ENCODE results near the gene LGALS3BP.
"Not testable (repeated sequence)": the region's sequence is repeated elsewhere in the genome, so short reads cannot be mapped to it uniquely, and the experiment has no call there.

The LGALS3BP gene

DNA sequence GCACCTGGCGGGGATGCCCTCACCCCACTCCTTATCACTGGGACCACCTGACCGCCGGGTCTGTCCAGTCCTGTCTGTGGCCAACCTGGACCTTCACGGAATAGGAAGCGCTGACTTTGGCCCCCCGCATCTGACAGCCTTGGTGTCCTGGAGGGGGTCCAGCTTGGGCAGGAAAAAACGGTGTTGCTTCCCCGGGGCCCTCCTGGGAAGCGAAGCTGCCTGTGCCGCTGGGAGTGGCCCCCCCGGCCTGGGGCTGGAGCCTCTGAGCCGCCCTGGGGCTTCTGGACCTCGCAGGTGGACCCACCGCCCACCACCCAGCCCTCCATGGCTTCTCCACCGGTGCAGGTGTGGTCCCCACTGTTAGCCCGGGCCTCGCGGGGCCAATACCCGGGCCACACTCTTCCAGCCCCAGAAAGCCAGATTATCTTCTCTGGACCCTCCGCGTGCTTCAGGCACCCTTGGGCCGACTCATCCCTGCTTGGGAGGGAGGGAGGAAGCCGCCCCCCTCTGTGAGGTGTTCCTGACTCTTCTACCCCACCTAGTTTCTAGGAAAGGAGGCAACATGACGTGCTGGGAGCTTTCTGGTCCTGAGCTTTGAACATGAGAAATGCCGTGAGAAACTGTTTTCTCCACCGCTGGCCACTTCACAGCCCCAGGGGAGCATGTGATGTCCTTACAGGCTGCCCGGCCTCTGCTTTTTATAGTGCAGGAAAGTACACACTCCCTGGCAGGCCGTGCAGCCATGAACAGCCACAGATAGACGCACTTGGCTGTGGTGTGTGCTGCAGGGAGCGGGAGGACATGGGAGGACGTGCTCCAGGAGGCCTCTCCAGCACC lies 45.4 kb upstream of the LGALS3BP start:
- Histone ChIP-seq H3K36me3 (ENCODE audit: insufficient read depth, insufficient read length, low read length) (no peaks in the 10 kb centered on the region), H3K4me1 (ENCODE audit: insufficient read depth, insufficient read length) (peaks cover 27% of the 10 kb centered on the region), H3K9ac (ENCODE audit: insufficient read length, low read depth) (peak overlapping the region; percentile 68), H3K27me3 (ENCODE audit: insufficient read depth, insufficient read length) (peaks cover 60% of the 10 kb centered on the region), H3K9me3 (ENCODE audit: insufficient read depth, low read length) (no peaks in the 10 kb centered on the region), H3K4me3 (ENCODE audit: insufficient read length, low read depth) (peak overlapping the region; percentile 53)
- DNase-seq (ENCODE audit: low read depth, low spot score), result no peak
- no peak for TF ChIP-seq ZNF274 (IDR thresholded peaks at IDR 0.05; ENCODE audit: low read depth, low read length)
- TF ChIP-seq SUZ12 (IDR thresholded peaks at IDR 0.05; ENCODE audit: extremely low read depth, insufficient read depth, insufficient read length), result no peak
- TF ChIP-seq YY1 (IDR thresholded peaks at IDR 0.05; ENCODE audit: insufficient read depth, insufficient read length), result no peak

DNA sequence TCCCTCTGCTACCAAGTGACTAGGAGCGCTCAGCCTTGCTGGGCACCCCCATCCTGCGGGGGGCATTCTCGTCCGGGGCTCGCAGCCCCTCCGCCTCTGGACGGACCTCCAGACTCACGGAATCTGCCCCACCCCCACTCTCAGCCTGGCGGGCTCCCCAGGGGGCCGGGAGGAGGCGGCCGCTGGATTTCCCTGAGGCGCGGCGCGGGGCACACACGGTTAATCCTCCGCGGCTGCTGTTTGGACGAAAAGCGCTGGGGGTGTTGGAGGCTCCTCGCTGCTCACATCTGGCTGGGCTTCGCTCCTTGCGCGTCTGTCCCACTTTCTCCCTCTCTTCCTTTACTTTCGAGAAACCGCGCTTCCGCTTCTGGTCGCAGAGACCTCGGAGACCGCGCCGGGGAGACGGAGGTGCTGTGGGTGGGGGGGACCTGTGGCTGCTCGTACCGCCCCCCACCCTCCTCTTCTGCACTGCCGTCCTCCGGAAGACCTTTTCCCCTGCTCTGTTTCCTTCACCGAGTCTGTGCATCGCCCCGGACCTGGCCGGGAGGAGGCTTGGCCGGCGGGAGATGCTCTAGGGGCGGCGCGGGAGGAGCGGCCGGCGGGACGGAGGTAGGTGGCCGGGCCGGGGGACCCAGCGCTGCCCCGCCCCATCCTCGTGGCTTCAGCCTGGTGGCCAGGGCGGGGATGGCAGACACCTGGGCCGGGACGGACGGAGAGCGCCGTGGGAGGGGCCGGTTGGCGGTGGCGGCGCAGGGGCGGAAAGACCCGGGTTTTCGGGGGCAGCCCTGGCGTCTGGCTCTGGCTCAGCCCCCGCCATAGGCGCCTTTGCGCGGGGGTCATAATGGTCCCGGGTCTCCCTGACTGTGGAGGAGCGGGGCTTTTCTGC lies 44.4 kb upstream of the LGALS3BP start, which contains the start of gene C1QTNF1:
C1QTNF1 (plus strand) TSS at position 284 of the 886 bp plus-strand sequence. CDS start 19,800 bp downstream, outside the sequence.
- peaks cover 62% of the 10 kb centered on the region for H3K27me3 ChIP-seq (ENCODE audit: insufficient read depth, insufficient read length)
- H3K9ac ChIP-seq (ENCODE audit: insufficient read length, low read depth), result peak within 1 kb of the TSS; percentile 68
- TF ChIP-seq SUZ12 (IDR thresholded peaks at IDR 0.05; ENCODE audit: extremely low read depth, insufficient read depth, insufficient read length) (peak; percentile 62), YY1 (IDR thresholded peaks at IDR 0.05; ENCODE audit: insufficient read depth, insufficient read length) (no peak), ZNF274 (IDR thresholded peaks at IDR 0.05; ENCODE audit: low read depth, low read length) (no peak)
- peak within 1 kb of the TSS; percentile 53 for H3K4me3 ChIP-seq (ENCODE audit: insufficient read length, low read depth)
- H3K4me1 ChIP-seq (ENCODE audit: insufficient read depth, insufficient read length), result peaks cover 27% of the 10 kb centered on the region
- DNase-seq (ENCODE audit: low read depth, low spot score), result no peak
- H3K9me3 ChIP-seq (ENCODE audit: insufficient read depth, low read length), result no peaks in the 10 kb centered on the region
- no peaks in the 10 kb centered on the region for H3K36me3 ChIP-seq (ENCODE audit: insufficient read depth, insufficient read length, low read length)

DNA sequence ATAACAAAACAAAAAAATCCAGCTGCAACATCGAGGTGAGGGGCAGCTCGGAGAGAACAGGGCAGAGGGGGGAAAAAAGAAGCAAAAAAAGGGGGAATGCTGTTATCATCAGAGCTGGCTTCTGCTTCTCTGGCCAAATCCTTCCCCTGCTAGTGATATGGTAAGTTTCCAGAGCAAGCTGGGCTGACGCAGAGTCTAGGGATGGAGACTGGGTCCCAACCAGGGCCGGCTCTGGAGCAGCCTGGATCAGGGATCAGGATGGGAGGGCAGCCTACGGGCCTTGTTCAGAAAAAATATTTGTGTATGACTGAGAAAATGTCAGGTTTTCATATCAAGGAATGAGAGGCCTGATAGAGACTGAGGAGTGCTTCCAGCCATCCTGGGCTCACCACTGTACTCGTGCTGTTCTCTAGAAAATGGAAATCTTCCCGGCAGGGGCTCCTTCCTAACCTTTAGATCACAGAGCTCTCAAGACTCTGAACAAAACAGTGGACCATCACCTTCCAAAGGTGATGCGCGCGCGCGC lies 43.5 kb upstream of the LGALS3BP start:
- no peaks in the 10 kb centered on the region for H3K36me3 ChIP-seq (ENCODE audit: insufficient read depth, insufficient read length, low read length)
- H3K9ac ChIP-seq (ENCODE audit: insufficient read length, low read depth), result no peak overlapping the region
- peaks cover 62% of the 10 kb centered on the region for H3K27me3 ChIP-seq (ENCODE audit: insufficient read depth, insufficient read length)
- H3K4me1 ChIP-seq (ENCODE audit: insufficient read depth, insufficient read length), result peaks cover 25% of the 10 kb centered on the region
- H3K9me3 ChIP-seq (ENCODE audit: insufficient read depth, low read length), result no peaks in the 10 kb centered on the region
- no peak overlapping the region for H3K4me3 ChIP-seq (ENCODE audit: insufficient read length, low read depth)
- DNase-seq (ENCODE audit: low read depth, low spot score), result no peak
- TF ChIP-seq SUZ12 (IDR thresholded peaks at IDR 0.05; ENCODE audit: extremely low read depth, insufficient read depth, insufficient read length) (no peak), ZNF274 (IDR thresholded peaks at IDR 0.05; ENCODE audit: low read depth, low read length) (no peak), YY1 (IDR thresholded peaks at IDR 0.05; ENCODE audit: insufficient read depth, insufficient read length) (no peak)

DNA sequence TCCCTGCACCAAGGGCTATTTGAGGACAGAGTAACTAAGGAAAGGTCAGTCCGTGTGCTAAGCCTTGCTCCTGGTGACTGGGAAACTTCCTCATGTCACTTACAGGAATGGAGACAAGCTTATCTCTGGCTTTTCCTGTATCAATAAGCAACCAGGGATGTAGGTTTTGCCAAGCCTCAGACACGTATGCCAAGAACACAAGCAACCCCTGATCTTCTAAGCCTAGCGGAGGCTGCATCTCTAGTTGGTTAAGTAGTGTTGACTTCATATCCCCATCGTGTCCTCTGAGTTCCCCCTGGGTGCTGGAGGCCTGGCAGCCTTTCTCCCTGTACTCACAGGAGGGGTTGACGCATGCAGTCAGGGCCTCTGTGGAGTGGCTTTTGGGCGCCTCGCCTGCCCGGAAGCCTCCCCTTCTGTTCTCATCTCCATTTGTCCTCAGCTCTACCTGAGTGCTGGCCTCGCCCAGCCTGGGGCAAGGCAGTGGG lies 42.8 kb upstream of the LGALS3BP start:
- TF ChIP-seq ZNF274 (IDR thresholded peaks at IDR 0.05; ENCODE audit: low read depth, low read length) (no peak), SUZ12 (IDR thresholded peaks at IDR 0.05; ENCODE audit: extremely low read depth, insufficient read depth, insufficient read length) (no peak), YY1 (IDR thresholded peaks at IDR 0.05; ENCODE audit: insufficient read depth, insufficient read length) (no peak)
- no peak overlapping the region for H3K4me3 ChIP-seq (ENCODE audit: insufficient read length, low read depth)
- peaks cover 19% of the 10 kb centered on the region for H3K4me1 ChIP-seq (ENCODE audit: insufficient read depth, insufficient read length)
- H3K9me3 ChIP-seq (ENCODE audit: insufficient read depth, low read length), result no peaks in the 10 kb centered on the region
- no peak for DNase-seq (ENCODE audit: low read depth, low spot score)
- H3K9ac ChIP-seq (ENCODE audit: insufficient read length, low read depth), result peak overlapping the region; percentile 15
- H3K27me3 ChIP-seq (ENCODE audit: insufficient read depth, insufficient read length), result peaks cover 62% of the 10 kb centered on the region
- H3K36me3 ChIP-seq (ENCODE audit: insufficient read depth, insufficient read length, low read length), result no peaks in the 10 kb centered on the region

GRCh38 chr17:79021929-79022328 lies 42.2 kb upstream of the LGALS3BP start:
- peaks cover 62% of the 10 kb centered on the region for H3K27me3 ChIP-seq (ENCODE audit: insufficient read depth, insufficient read length)

DNA sequence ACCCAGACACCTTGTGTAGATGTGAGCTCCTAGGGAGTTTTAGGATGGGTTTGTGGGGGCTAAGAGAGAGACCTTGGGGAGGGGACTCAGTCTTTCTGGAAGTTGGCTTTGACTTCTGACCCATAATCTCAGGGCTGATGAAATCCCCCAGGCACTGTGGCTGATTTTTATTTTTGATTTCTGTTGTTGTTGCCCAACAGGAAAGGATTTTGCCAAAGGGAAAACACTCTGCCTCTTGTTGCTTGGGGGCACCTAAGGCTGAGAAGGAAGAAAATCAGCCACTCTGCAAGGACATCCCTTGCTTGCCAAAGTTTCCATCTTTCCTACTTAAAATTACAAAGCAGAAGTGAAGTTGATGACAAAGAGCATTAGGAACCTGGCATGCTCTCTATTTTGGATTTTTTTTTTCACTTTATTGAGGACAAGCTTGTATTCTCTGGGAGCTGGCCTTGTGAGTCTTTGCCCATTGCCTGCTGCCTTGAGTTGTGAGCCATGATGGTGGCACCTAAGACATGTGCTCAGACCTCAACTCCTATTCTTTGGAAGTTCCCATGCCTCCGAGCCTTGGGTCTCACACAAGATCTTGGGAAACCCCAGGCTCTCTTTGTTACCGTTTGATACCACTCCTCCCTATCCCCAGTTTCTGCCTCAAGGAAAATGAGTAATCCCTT lies 41.0 kb upstream of the LGALS3BP start:
- H3K27me3 ChIP-seq (ENCODE audit: insufficient read depth, insufficient read length), result peaks cover 52% of the 10 kb centered on the region
- H3K4me3 ChIP-seq (ENCODE audit: insufficient read length, low read depth), result no peak overlapping the region
- peaks cover 8% of the 10 kb centered on the region for H3K4me1 ChIP-seq (ENCODE audit: insufficient read depth, insufficient read length)
- H3K9me3 ChIP-seq (ENCODE audit: insufficient read depth, low read length), result peaks cover 13% of the 10 kb centered on the region
- DNase-seq (ENCODE audit: low read depth, low spot score), result no peak
- no peak overlapping the region for H3K9ac ChIP-seq (ENCODE audit: insufficient read length, low read depth)
- no peaks in the 10 kb centered on the region for H3K36me3 ChIP-seq (ENCODE audit: insufficient read depth, insufficient read length, low read length)
- TF ChIP-seq ZNF274 (IDR thresholded peaks at IDR 0.05; ENCODE audit: low read depth, low read length) (no peak), SUZ12 (IDR thresholded peaks at IDR 0.05; ENCODE audit: extremely low read depth, insufficient read depth, insufficient read length) (no peak), YY1 (IDR thresholded peaks at IDR 0.05; ENCODE audit: insufficient read depth, insufficient read length) (no peak)

More at GRCh38 chr17:79021929-79022328, 42.2 kb upstream of the LGALS3BP start:
- not testable (repeated sequence) for H3K36me3 ChIP-seq (ENCODE audit: insufficient read depth, insufficient read length, low read length); DNase-seq (ENCODE audit: low read depth, low spot score); H3K4me3 ChIP-seq (ENCODE audit: insufficient read length, low read depth); H3K9ac ChIP-seq (ENCODE audit: insufficient read length, low read depth); H3K9me3 ChIP-seq (ENCODE audit: insufficient read depth, low read length)
- peaks cover 14% of the 10 kb centered on the region for H3K4me1 ChIP-seq (ENCODE audit: insufficient read depth, insufficient read length)

All from NT2/D1 (cell line).